PC-9 (cell line): ENCODE measurements around the gene VGLL3.

Source experiments
- CTCF ChIP-seq: fragments of 200-600 bp; sonication (generic); conservative IDR thresholded peaks from 2 replicates; pipeline ENCODE4 v1.6.1; 2017; ENCODE audit warnings: mixed run types, antibody characterized with exemption, mild to moderate bottlenecking, moderate library complexity
- EZH2 ChIP-seq: fragments of 200-600 bp; sonication (generic); IDR thresholded peaks from 2 replicates; pipeline ENCODE4 v1.8.0; 2017; ENCODE audit warnings: antibody characterized with exemption, low read depth

GRCh38 chr3:86993704-86994103 lies 2.8 kb upstream of the VGLL3 start:
- no peak for TF ChIP-seq CTCF
- no peak for TF ChIP-seq EZH2
